Esophagus muscularis mucosa (tissue), 4 donors: ENCODE results near the gene GRIK4. TPM values are rescaled to one million over a fixed set of nuclear protein-coding genes. Genes with fewer than 3 reads are reported as not detected.

Source experiments
- DNase-seq: peaks from one replicate; pipeline ENCODE4 v3.0.0-alpha.2; 2017; ENCODE audit errors: extremely low spot score
- H3K27ac ChIP-seq, 4 donors: fragments of 200-600 bp; sonication (generic); replicated peaks in 1 of 4; 1 replicate in 3 of 4; 2 replicates in 1 of 4; pipeline ENCODE4 v1.5.1; 2016 to 2019; ENCODE audit warnings: mild to moderate bottlenecking in 1 of 4
- H3K27me3 ChIP-seq, 4 donors: fragments of 200-600 bp; sonication (generic); one replicate each; pipeline versions ENCODE4 v1.5.1 to v1.6.0; 2016 to 2019
- H3K36me3 ChIP-seq, 4 donors: fragments of 200-600 bp; sonication (generic); one replicate each; pipeline ENCODE4 v1.5.1; 2016 to 2019
- H3K4me1 ChIP-seq, 4 donors: fragments of 200-600 bp; sonication (generic); one replicate each; pipeline ENCODE4 v1.5.1; 2016 to 2019
- H3K4me3 ChIP-seq, 4 donors: fragments of 200-600 bp; sonication (generic); 1 replicate in 2 of 4; 2 replicates in 2 of 4; pipeline ENCODE4 v1.5.1; 2016 to 2019; ENCODE audit warnings: mild to moderate bottlenecking in 4 of 4, moderate library complexity in 1 of 4
- H3K9me3 ChIP-seq, 4 donors: fragments of 200-600 bp; sonication (generic); 1 replicate in 3 of 4; 2 replicates in 1 of 4; pipeline ENCODE4 v1.5.1; 2016 to 2019
- EP300 ChIP-seq: sonication (generic); formaldehyde crosslinking; IDR thresholded peaks from one replicate; pipeline ENCODE4 v1.6.1; 2017; ENCODE audit warnings: antibody characterized with exemption
- POLR2A ChIP-seq: fragments of 450-650 bp; IDR thresholded peaks from one replicate; pipeline ENCODE4 v1.6.1; 2017; ENCODE audit warnings: antibody characterized with exemption, moderate library complexity, mild to moderate bottlenecking, low read depth
- POLR2AphosphoS5 ChIP-seq, 2 donors: sonication (generic); formaldehyde crosslinking; IDR thresholded peaks; one replicate each; pipeline ENCODE4 v1.6.1; 2017; ENCODE audit warnings: antibody characterized with exemption in 2 of 2
- WGBS: methylation state at CpG from one replicate; pipeline ENCODE4 v1.1.5; 2018; 5-methylcytosine and 5-hydroxymethylcytosine counted together
- intact Hi-C: fragments of 100-400 bp; cut with DNase I; formaldehyde crosslinking; loops from one replicate; pipeline ENCODE4 v1.15.1; 2023
- total RNA-seq, 4 donors: library from RNA; depleted of rRNA; stranded (reverse); fragments of >200 nt; gene quantifications; one replicate each; pipeline versions ENCODE4 v1.1.0 to v1.2.1, GENCODE V29; 2016
- TF ChIP-seq, protein P1 (sequence below), 3 experiments: fragments of 200-600 bp in 2 of 3; fragments of 450-650 bp in 1 of 3; sonication (generic) in 2 of 3; IDR thresholded peaks; one replicate each; pipeline ENCODE4 v1.5.1; 2017 to 2019; ENCODE audit warnings: antibody characterized with exemption in 3 of 3, mild to moderate bottlenecking in 2 of 3, moderate library complexity in 1 of 3

The GRIK4 gene
- total RNA-seq, 4 donors from 2014 or later: 0.13 to 0.83 (median 0.43) TPM

DNA sequence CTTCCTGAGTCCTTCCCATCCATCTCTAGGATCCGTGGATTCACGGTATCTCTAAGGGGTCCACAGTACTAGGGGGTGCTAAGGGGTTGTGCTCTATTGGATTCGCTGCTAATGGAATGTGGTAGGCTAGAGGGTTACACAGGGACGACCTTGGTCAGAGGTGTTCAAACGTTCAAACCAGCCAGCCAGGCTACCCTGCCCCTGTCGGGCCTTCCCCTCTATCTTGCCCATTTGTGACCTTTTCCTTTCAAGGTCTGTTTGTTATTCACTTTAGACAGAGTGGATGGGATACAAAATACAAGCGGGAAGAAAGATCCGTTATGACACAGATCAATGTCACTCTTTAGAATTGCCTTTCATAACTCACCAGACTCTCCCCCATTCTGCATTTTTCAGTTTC, 306.5 kb downstream of the GRIK4 start:
- Histone ChIP-seq H3K36me3 (no peaks in the 10 kb centered on the region), H3K4me3 (no peak overlapping the region), H3K27me3 (peaks cover 0 to 41% (median 0%) of the 10 kb centered on the region in 4 donors), H3K27ac (no peak overlapping the region), H3K4me1 (no peaks in the 10 kb centered on the region), H3K9me3 (no peaks in the 10 kb centered on the region)
- intact Hi-C loops: no loop called here
- TF ChIP-seq EP300 (no peak), POLR2AphosphoS5 (IDR thresholded peaks at IDR 0.05) (no peak), POLR2A (no peak)
- TF ChIP-seq, protein P1, sequence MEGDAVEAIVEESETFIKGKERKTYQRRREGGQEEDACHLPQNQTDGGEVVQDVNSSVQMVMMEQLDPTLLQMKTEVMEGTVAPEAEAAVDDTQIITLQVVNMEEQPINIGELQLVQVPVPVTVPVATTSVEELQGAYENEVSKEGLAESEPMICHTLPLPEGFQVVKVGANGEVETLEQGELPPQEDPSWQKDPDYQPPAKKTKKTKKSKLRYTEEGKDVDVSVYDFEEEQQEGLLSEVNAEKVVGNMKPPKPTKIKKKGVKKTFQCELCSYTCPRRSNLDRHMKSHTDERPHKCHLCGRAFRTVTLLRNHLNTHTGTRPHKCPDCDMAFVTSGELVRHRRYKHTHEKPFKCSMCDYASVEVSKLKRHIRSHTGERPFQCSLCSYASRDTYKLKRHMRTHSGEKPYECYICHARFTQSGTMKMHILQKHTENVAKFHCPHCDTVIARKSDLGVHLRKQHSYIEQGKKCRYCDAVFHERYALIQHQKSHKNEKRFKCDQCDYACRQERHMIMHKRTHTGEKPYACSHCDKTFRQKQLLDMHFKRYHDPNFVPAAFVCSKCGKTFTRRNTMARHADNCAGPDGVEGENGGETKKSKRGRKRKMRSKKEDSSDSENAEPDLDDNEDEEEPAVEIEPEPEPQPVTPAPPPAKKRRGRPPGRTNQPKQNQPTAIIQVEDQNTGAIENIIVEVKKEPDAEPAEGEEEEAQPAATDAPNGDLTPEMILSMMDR (IDR thresholded peaks at IDR 0.05): no peak
- 66% methylated on average over 8 of the region's 8 CpGs for WGBS
- DNase-seq: no peak

DNA sequence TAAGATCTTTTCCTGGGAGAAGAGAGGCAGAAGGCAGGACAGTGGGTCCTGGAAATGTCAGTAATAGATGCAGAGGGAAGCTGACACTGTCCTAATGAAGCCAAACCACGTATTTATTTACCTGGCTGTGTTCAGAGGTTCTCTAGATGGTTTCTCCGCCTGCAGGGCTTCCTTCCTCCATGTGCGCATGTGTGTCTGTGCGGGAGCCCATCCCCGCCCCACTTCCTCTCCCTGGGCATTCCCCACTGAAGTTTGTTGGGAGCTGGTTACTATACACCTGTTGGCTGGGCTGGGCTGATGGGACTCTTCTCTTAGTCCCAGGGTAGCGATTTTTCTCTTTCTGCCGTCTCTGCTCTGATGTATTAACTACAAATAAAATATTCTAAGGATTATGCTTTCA, 307.5 kb downstream of the GRIK4 start:
- Histone ChIP-seq H3K36me3 (no peaks in the 10 kb centered on the region), H3K27ac (no peak overlapping the region), H3K9me3 (no peaks in the 10 kb centered on the region), H3K4me1 (no peaks in the 10 kb centered on the region), H3K4me3 (no peak overlapping the region), H3K27me3 (peaks cover 0 to 49% (median 0%) of the 10 kb centered on the region in 4 donors)
- no peak for DNase-seq
- intact Hi-C loops: no loop called here
- WGBS: 58% methylated on average over 7 of the region's 7 CpGs
- TF ChIP-seq POLR2A: no peak
- no peak for TF ChIP-seq POLR2AphosphoS5 (IDR thresholded peaks at IDR 0.05)
- TF ChIP-seq, protein P1 (IDR thresholded peaks at IDR 0.05): no peak
- TF ChIP-seq EP300: no peak

DNA sequence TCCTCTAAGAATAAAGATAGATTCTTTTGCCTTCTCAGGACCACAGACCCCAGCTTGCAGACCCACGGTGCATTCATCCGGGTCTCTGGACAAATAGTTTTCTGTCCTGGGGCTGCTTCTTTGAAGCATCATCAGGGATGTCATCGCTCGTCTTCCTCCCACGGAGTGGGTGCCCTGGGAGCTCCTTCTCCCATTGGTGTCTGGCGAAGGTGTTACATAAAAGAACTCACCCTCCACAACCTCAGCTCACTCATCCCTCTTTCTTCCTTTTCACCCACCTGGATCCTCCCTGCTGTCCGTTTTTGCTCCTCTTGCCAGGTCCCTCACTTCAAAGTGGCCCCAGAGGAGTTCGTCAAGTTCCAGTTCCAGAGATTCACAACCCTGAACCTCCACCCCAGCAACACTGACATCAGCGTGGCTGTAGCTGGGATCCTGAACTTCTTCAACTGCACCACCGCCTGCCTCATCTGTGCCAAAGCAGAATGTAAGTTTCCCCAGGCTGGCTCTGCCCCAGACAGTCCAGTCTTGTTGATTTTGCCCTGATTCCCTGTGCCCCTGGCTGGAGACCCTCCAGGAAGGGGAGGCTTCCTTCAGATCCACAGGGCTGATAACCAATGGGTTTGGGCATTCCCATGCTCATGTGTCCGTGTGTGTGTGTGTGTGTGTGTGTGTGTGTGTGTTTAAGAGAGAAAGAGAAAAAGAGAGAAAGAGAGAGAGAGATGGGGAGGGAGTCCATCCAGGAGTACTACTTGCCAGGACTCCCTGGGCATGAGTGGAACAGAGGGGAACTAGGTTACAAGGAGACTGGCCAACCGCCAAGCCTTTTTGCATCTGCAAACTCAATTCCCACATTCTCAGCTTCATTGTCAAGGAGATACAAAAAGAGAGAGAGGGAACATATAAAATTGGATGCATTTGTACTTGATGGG, 308.2 kb downstream of the GRIK4 start:
- H3K27me3 ChIP-seq: peaks cover 0 to 52% (median 0%) of the 10 kb centered on the region in 4 donors
- H3K36me3 ChIP-seq: no peaks in the 10 kb centered on the region
- TF ChIP-seq, protein P1 (IDR thresholded peaks at IDR 0.05): no peak
- no peak for TF ChIP-seq EP300
- intact Hi-C loops: no loop called here
- no peaks in the 10 kb centered on the region for H3K9me3 ChIP-seq
- no peaks in the 10 kb centered on the region for H3K4me1 ChIP-seq
- no peak for DNase-seq
- no peak overlapping the region for H3K4me3 ChIP-seq
- no peak overlapping the region for H3K27ac ChIP-seq
- WGBS: 75% methylated on average over 11 of the region's 12 CpGs

DNA sequence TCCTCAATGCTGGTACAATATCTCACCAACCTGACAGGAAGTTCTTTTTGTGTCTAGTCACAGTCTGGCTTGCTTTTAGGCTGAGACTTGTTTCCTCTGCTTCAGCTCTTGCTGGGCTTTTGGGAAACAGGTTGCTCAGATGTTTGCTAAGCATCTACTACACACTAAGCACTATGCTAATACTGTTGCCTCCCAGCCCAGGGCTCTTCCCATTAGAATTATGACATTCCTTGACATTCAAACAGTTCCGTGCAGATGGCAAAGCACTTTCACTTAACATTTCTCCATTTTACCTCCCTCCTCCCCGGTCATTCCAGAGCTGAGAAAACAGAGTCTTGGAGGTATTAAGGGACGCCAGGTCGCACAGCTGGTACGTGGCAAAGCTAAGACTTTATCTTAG, 311.6 kb downstream of the GRIK4 start:
- WGBS: 80% methylated on average over 5 of the region's 5 CpGs
- H3K4me3 ChIP-seq: no peak overlapping the region
- no peaks in the 10 kb centered on the region for H3K9me3 ChIP-seq
- intact Hi-C loops: no loop called here
- TF ChIP-seq, protein P1 (IDR thresholded peaks at IDR 0.05): no peak
- no peak for TF ChIP-seq EP300
- no peak for TF ChIP-seq POLR2A
- TF ChIP-seq POLR2AphosphoS5 (IDR thresholded peaks at IDR 0.05): no peak
- no peaks in the 10 kb centered on the region for H3K4me1 ChIP-seq
- peaks cover 0 to 58% (median 0%) of the 10 kb centered on the region in 4 donors for H3K27me3 ChIP-seq
- no peak overlapping the region for H3K27ac ChIP-seq
- no peak for DNase-seq
- H3K36me3 ChIP-seq: no peaks in the 10 kb centered on the region
